PC-3 (cell line): ENCODE measurements around the gene SAMM50. TPM values are rescaled to one million over a fixed set of nuclear protein-coding genes. Genes with fewer than 3 reads are reported as not detected.

ENCODE experiments used
- ATAC-seq: fragments of 200-7000 bp; cut with Tn5 transposase; 2 replicates; pipeline ENCODE4 v1.9.1; 2020; ENCODE audit warnings: mild to moderate bottlenecking, moderate library complexity
- BruUV-seq: library from RNA; stranded (reverse); fragments of 400-500 nt; replicated peaks from 2 replicates; lab custom pipeline; 2021; lab: Mats Ljungman, UMichigan
- CTCF ChIA-PET: fragments of 300-600 bp; sonication (Branson Sonifier 250); formaldehyde crosslinking; loops from one replicate; lab custom pipeline; 2022; ENCODE audit warnings: antibody characterized with exemption; lab: Charles Lee
- POLR2A ChIA-PET: fragments of 300-600 bp; sonication (Branson Sonifier 250); formaldehyde crosslinking; loops from one replicate; lab custom pipeline; 2022; ENCODE audit warnings: antibody characterized with exemption; ENCODE audit not compliant: unreplicated experiment; lab: Charles Lee
- DNase-seq: peaks from one replicate; pipeline ENCODE4 v3.0.0-alpha.2; 2015
- H2AFZ ChIP-seq: fragments of 300-600 bp; sonication (generic); 2 replicates; pipeline ENCODE4 v1.6.0; 2016; ENCODE audit warnings: antibody characterized with exemption, low read length
- H3F3A ChIP-seq: fragments of 300-600 bp; sonication (generic); one replicate; pipeline ENCODE4 v1.6.0; 2017; ENCODE audit warnings: antibody characterized with exemption, low read length, control low read depth, mild to moderate bottlenecking; ENCODE audit not compliant: unreplicated experiment
- H3K27ac ChIP-seq: fragments of 300-600 bp; sonication (generic); 2 replicates; pipeline ENCODE4 v1.5.1; 2016; ENCODE audit warnings: mild to moderate bottlenecking, low read length
- H3K27me3 ChIP-seq: fragments of 300-600 bp; sonication (generic); 2 replicates; pipeline ENCODE4 v1.6.1; 2016; ENCODE audit warnings: low read length, mixed read lengths
- H3K36me3 ChIP-seq: fragments of 300-600 bp; sonication (generic); 2 replicates; pipeline ENCODE4 v1.6.1; 2016; ENCODE audit warnings: low read depth, mixed run types, low read length, mixed read lengths
- H3K4me1 ChIP-seq: fragments of 300-600 bp; sonication (generic); 2 replicates; pipeline ENCODE4 v1.5.1; 2016; ENCODE audit warnings: low read length; ENCODE audit not compliant: insufficient read depth
- H3K4me2 ChIP-seq: fragments of 300-600 bp; sonication (generic); 2 replicates; pipeline ENCODE4 v1.6.0; 2016; ENCODE audit warnings: low read length
- H3K4me3 ChIP-seq: fragments of 300-600 bp; sonication (generic); 2 replicates; pipeline ENCODE4 v1.5.1; 2016; ENCODE audit warnings: mild to moderate bottlenecking, low read length, mixed read lengths
- H3K79me2 ChIP-seq: fragments of 300-600 bp; sonication (generic); 2 replicates; pipeline ENCODE4 v1.6.1; 2017; ENCODE audit warnings: low read length, mixed read lengths
- H3K9ac ChIP-seq: fragments of 300-600 bp; sonication (generic); 2 replicates; pipeline ENCODE4 v1.6.0; 2016; ENCODE audit warnings: mild to moderate bottlenecking, low read length
- H3K9me2 ChIP-seq: fragments of 300-600 bp; sonication (generic); replicated peaks from 2 replicates; pipeline ENCODE4 v1.6.1; 2016; ENCODE audit warnings: mixed run types, low read length, mixed read lengths
- H3K9me3 ChIP-seq: fragments of 300-600 bp; sonication (generic); 2 replicates; pipeline ENCODE4 v1.6.1; 2016; ENCODE audit warnings: low read length, mixed read lengths
- H4K20me1 ChIP-seq: fragments of 300-600 bp; sonication (generic); 2 replicates; pipeline ENCODE4 v1.6.1; 2016; ENCODE audit warnings: low read length, mixed read lengths
- CTCF ChIP-seq: fragments of 300-600 bp; sonication (generic); conservative IDR thresholded peaks from 2 replicates; pipeline ENCODE4 v1.5.1; 2017; ENCODE audit warnings: antibody characterized with exemption, low read depth, mild to moderate bottlenecking, low read length
- EZH2 ChIP-seq: fragments of 300-600 bp; sonication (generic); IDR thresholded peaks from one replicate; pipeline ENCODE4 v1.6.1; 2017; ENCODE audit warnings: antibody characterized with exemption, mild to moderate bottlenecking, low read length; ENCODE audit not compliant: unreplicated experiment
- EZH2phosphoT487 ChIP-seq: fragments of 300-600 bp; sonication (generic); IDR thresholded peaks from 2 replicates; pipeline ENCODE4 v1.6.1; 2018; ENCODE audit warnings: mild to moderate bottlenecking, antibody characterized with exemption, low read length, borderline replicate concordance
- intact Hi-C: fragments of 100-400 bp; cut with micrococcal nuclease; formaldehyde crosslinking; loops from 2 replicates; pipeline ENCODE4 v1.9.0; 2023
- total RNA-seq: library from RNA; depleted of rRNA; stranded (reverse); fragments of >200 nt; gene quantifications from 2 replicates; pipeline ENCODE4 v1.2.3, GENCODE V29; 2014

Gene SAMM50
- total RNA-seq, 1 experiment from 2014 or later: 34.5 TPM

GRCh38 chr22:44028091-44028490, 72.8 kb downstream of the SAMM50 start:
- no peak for DNase-seq
- H3K9ac ChIP-seq: no peak overlapping the region
- H3K9me2 ChIP-seq: no peaks in the 10 kb centered on the region
- intact Hi-C loops: loop anchor here (10.0 kb wide), 1 partner anchor 57 kb away; no protein-coding TSS in a partner anchor
- H2AFZ ChIP-seq: no peak overlapping the region
- H3K27ac ChIP-seq: no peak overlapping the region
- no peak for TF ChIP-seq EZH2
- no peak for TF ChIP-seq CTCF
- no peak for TF ChIP-seq EZH2phosphoT487
- H3K27me3 ChIP-seq: no peaks in the 10 kb centered on the region
- H3K4me1 ChIP-seq: peaks cover 7% of the 10 kb centered on the region; the same call in 1 of the 2 replicates
- ChIA-PET POLR2A (no interaction called here), CTCF (no interaction called here)
- H3K9me3 ChIP-seq: no peaks in the 10 kb centered on the region
- H4K20me1 ChIP-seq: no peaks in the 10 kb centered on the region
- H3K4me2 ChIP-seq: no peak overlapping the region
- H3K79me2 ChIP-seq: peaks cover 41% of the 10 kb centered on the region
- no peaks in the 10 kb centered on the region for H3K36me3 ChIP-seq
- BruUV-seq: no TSS peak
- no peaks in the 10 kb centered on the region for H3F3A ChIP-seq
- ATAC-seq: no peak
- H3K4me3 ChIP-seq: no peak overlapping the region

GRCh38 chr22:44029069-44029468, 73.8 kb downstream of the SAMM50 start:
- intact Hi-C loops: loop anchor here (10.0 kb wide), 1 partner anchor 56 kb away; no protein-coding TSS in a partner anchor
- Histone ChIP-seq H3K79me2 (peaks cover 39% of the 10 kb centered on the region), H3K27me3 (no peaks in the 10 kb centered on the region), H2AFZ (no peak overlapping the region), H3K27ac (no peak overlapping the region), H3K9me2 (no peaks in the 10 kb centered on the region), H3K9me3 (no peaks in the 10 kb centered on the region), H3K4me2 (no peak overlapping the region), H3K36me3 (no peaks in the 10 kb centered on the region), H3K4me3 (no peak overlapping the region), H3F3A (no peaks in the 10 kb centered on the region), H4K20me1 (no peaks in the 10 kb centered on the region), H3K9ac (no peak overlapping the region), H3K4me1 (peaks cover 7% of the 10 kb centered on the region; the same call in 1 of the 2 replicates)
- no TSS peak for BruUV-seq
- DNase-seq: no peak
- ChIA-PET CTCF (no interaction called here), POLR2A (no interaction called here)
- no peak for ATAC-seq
- TF ChIP-seq CTCF (no peak), EZH2 (no peak), EZH2phosphoT487 (no peak)

GRCh38 chr22:44030051-44030701, 74.9 kb downstream of the SAMM50 start:
- Histone ChIP-seq H3K79me2 (peaks cover 31% of the 10 kb centered on the region), H4K20me1 (no peaks in the 10 kb centered on the region), H2AFZ (no peak overlapping the region), H3K4me2 (no peak overlapping the region), H3K9me2 (no peaks in the 10 kb centered on the region), H3K9me3 (no peaks in the 10 kb centered on the region), H3K36me3 (no peaks in the 10 kb centered on the region), H3K9ac (no peak overlapping the region), H3F3A (no peaks in the 10 kb centered on the region), H3K4me1 (peaks cover 2% of the 10 kb centered on the region; the same call in 1 of the 2 replicates), H3K4me3 (no peak overlapping the region), H3K27me3 (no peaks in the 10 kb centered on the region), H3K27ac (no peak overlapping the region)
- ChIA-PET POLR2A (no interaction called here), CTCF (no interaction called here)
- TF ChIP-seq EZH2phosphoT487 (no peak), CTCF (no peak), EZH2 (no peak)
- DNase-seq: no peak
- ATAC-seq: no peak
- intact Hi-C loops: no loop called here
- BruUV-seq: no TSS peak
